ENCODE results near the gene TM4SF1. TPM values are rescaled to one million over a fixed set of nuclear protein-coding genes. Genes with fewer than 3 reads are reported as not detected.

Gene TM4SF1
- total RNA-seq, 1 donor from 2014 or later = 43.0 TPM

DNA sequence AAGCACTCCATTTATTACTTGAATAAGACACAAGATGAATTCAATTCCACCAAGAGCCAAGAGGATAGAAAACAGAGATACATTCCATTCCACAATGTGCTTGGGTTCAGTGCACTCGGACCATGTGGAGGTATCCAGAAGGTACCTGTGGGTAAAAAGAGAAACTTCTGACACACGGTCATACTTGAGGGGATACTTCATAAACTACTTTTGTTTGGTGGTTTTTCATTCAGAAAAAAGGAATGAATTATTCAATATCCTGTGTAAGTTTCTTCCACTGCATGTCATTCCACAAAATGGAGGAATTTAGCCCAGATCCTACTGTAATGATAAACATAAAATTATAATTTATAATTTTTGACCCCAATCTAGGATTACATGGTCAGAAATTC lies 5.7 kb downstream of the TM4SF1 start:
- TF ChIP-seq, protein P1, sequence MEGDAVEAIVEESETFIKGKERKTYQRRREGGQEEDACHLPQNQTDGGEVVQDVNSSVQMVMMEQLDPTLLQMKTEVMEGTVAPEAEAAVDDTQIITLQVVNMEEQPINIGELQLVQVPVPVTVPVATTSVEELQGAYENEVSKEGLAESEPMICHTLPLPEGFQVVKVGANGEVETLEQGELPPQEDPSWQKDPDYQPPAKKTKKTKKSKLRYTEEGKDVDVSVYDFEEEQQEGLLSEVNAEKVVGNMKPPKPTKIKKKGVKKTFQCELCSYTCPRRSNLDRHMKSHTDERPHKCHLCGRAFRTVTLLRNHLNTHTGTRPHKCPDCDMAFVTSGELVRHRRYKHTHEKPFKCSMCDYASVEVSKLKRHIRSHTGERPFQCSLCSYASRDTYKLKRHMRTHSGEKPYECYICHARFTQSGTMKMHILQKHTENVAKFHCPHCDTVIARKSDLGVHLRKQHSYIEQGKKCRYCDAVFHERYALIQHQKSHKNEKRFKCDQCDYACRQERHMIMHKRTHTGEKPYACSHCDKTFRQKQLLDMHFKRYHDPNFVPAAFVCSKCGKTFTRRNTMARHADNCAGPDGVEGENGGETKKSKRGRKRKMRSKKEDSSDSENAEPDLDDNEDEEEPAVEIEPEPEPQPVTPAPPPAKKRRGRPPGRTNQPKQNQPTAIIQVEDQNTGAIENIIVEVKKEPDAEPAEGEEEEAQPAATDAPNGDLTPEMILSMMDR (IDR thresholded peaks at IDR 0.05; ENCODE audit: insufficient read depth, low read length, poor library complexity, severe bottlenecking) = no peak
- Histone ChIP-seq H3K36me3 (ENCODE audit: control insufficient read depth, insufficient read depth, low read length) (peaks cover 1% of the 10 kb centered on the region), H3K27me3 (ENCODE audit: control insufficient read depth, insufficient read depth, low read length) (no peaks in the 10 kb centered on the region), H3K4me3 (ENCODE audit: low read depth, low read length) (no peak overlapping the region)
- no peak for DNase-seq (ENCODE audit: low read depth)

DNA sequence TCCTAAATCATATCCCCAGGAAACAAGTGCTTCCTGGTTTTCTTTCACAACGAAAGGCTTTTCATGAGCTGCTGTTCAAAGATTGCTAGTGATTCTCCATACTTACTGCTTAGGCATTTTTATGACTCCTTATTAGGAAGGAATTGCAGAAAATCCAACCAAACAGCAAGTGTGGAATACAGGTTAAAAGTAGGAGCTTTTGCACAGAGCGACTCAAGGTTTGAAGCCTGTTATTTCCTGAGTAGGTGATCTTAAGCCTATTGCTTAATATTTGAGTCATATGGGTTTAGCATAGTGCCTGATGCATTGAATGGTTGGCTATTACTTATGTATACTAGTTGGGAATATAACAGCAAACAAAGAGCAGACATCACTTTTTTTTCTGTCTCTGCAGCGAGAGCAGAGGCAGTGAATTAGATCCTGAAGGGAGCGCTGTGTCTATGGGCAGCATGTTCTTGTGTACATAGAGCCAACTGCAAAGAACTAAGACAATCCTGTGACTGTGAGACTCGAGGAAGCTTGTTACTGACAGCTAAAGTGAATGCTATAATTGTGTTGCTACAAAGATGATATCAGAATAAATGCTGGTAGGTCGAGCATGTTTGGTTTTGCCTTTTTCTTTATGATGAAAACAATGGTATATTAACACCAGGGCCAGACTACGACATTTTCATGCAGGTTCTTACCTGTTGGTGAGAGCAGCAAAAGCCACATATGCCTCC lies 6.3 kb downstream of the TM4SF1 start:
- no peak for DNase-seq (ENCODE audit: low read depth)
- no peaks in the 10 kb centered on the region for H3K27me3 ChIP-seq (ENCODE audit: control insufficient read depth, insufficient read depth, low read length)
- TF ChIP-seq, protein P1 (IDR thresholded peaks at IDR 0.05; ENCODE audit: insufficient read depth, low read length, poor library complexity, severe bottlenecking) = no peak
- H3K36me3 ChIP-seq (ENCODE audit: control insufficient read depth, insufficient read depth, low read length) = peaks cover 1% of the 10 kb centered on the region
- no peak overlapping the region for H3K4me3 ChIP-seq (ENCODE audit: low read depth, low read length)

DNA sequence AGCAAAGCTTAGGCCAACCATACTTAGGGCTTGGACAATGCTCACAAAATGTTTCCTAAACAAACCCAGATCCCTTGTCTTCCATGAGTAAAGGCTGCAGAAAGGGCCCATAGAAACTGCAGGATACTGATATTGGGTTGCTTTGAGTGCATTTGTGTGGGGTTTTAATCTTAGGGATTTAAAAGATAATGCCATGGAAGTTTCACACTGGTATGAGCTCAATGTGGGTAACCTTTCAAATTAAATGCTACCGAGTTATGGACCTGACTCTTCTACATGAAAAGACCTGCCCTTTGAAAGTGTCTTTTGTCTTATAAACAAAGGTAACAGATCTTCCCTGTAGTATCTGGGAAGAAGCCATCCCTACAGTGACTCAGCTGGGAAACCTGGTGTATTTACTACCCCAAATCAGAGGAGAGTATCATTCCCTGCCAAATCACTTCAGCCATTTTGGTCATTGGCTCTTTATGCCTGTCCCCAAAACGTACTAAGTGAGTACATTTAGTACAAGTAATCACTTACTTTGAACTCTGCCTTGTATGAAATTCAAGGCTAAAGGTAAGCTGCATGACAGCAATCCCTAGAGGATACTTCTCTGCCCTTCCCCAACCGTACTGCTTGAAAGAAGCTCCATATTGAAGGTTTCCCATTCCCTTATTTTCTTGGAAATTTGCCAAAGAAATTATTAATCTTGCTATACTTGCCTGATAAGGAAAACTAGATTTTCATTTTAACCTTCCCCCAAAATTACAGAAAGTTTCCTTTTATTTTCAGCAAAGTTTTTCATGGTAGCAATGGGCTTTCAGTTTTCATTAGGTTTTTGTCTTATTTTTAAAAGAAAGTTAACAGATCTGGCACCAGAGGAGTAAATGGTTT lies 7.2 kb downstream of the TM4SF1 start:
- H3K36me3 ChIP-seq (ENCODE audit: control insufficient read depth, insufficient read depth, low read length) = peaks cover 1% of the 10 kb centered on the region
- H3K27me3 ChIP-seq (ENCODE audit: control insufficient read depth, insufficient read depth, low read length) = no peaks in the 10 kb centered on the region
- H3K4me3 ChIP-seq (ENCODE audit: low read depth, low read length) = no peak overlapping the region
- DNase-seq (ENCODE audit: low read depth) = no peak
- TF ChIP-seq, protein P1 (IDR thresholded peaks at IDR 0.05; ENCODE audit: insufficient read depth, low read length, poor library complexity, severe bottlenecking) = no peak

DNA sequence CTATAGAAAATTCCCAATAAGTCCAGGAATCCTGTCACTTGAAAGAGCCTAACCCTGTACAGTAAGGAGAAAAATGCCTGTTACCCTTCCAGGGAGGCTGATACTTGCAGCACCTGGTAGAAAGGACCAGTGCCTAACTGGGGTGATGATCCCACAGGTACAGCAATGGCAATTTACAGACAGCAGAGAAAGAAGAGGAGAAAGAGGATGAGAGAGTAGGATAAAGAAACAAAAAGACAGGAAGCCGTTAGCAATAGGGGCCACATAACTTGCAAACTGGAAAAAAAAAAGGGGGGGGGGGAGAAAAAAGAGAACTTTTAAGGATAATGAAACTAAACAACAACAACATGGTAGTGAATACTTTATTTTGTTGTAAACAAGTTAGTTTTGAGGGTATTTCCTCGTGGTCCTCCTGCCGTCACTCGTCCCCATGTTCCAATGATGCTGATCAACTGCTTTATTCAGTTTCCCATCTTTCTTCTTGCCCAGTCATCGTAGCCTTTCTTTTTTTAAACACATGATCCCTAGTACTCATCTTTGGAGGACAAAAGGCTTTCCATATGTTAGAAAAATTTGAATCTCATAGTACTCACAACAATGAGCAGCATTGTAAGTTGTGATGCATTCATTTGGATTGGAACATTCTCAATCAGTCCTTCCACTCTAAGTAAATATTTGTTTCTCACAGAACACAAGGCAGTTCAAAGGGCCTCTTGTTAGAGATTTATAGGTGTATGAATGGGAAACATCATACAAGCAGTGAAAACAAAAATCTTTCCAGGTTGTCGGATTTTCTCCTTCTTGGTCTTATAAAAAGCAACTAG lies 8.6 kb downstream of the TM4SF1 start:
- Histone ChIP-seq H3K36me3 (ENCODE audit: control insufficient read depth, insufficient read depth, low read length) (peaks cover 1% of the 10 kb centered on the region), H3K27me3 (ENCODE audit: control insufficient read depth, insufficient read depth, low read length) (no peaks in the 10 kb centered on the region), H3K4me3 (ENCODE audit: low read depth, low read length) (no peak overlapping the region)
- DNase-seq (ENCODE audit: low read depth) = no peak
- TF ChIP-seq, protein P1 (IDR thresholded peaks at IDR 0.05; ENCODE audit: insufficient read depth, low read length, poor library complexity, severe bottlenecking) = no peak

DNA sequence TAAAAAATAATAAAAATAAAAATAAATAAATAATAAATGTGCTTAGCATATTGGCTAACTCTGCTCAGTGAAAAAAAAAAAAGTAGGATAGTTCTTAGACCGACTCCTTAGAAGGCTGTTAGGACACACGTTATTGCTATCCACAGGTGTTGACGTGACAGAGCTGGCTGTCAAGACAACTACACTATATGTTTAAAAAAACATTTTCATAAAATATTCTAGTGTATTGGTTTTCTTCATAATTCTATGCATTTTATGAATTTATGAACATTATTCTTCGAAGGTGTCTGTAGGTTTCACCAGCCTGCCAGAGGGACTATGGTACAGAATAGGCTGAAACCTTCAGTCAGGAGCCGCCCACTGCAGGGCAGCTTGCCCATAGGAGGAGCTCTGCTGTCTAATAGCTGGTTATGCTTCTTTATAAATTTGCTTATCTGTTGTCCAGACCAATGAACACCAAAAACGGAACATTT lies 9.2 kb downstream of the TM4SF1 start:
- H3K4me3 ChIP-seq (ENCODE audit: low read depth, low read length) = no peak overlapping the region
- no peaks in the 10 kb centered on the region for H3K27me3 ChIP-seq (ENCODE audit: control insufficient read depth, insufficient read depth, low read length)
- TF ChIP-seq, protein P1 (IDR thresholded peaks at IDR 0.05; ENCODE audit: insufficient read depth, low read length, poor library complexity, severe bottlenecking) = no peak
- peaks cover 1% of the 10 kb centered on the region for H3K36me3 ChIP-seq (ENCODE audit: control insufficient read depth, insufficient read depth, low read length)
- DNase-seq (ENCODE audit: low read depth) = no peak

Measured in kidney epithelial cell (primary cell).